HG03439 (cell line): ENCODE results near the gene HAND2.

Source experiments
- ATAC-seq: cut with Tn5 transposase; IDR thresholded peaks from one replicate; pipeline ENCODE4 v1.9.1; 2021; ENCODE audit warnings: mild to moderate bottlenecking, moderate library complexity; ENCODE audit not compliant: unreplicated experiment

HAND2 gene

GRCh38 chr4:173529477-173530325, at the start of gene HAND2:
TSS of gene HAND2 (minus strand) at chr4:173530229. CDS start at chr4:173529289, 940 bp downstream.
- ATAC-seq, result no peak

GRCh38 chr4:173578956-173579355, 48.9 kb upstream of the HAND2 start:
- ATAC-seq, result no peak

GRCh38 chr4:173577963-173578362, 47.9 kb upstream of the HAND2 start:
- ATAC-seq, result no peak

GRCh38 chr4:173575482-173576152, 45.6 kb upstream of the HAND2 start:
- ATAC-seq, result no peak

- ATAC-seq, result no peak
These were observed 43.7 kb upstream of the HAND2 start for GRCh38 chr4:173573725-173574124.

- ATAC-seq, result no peak
These were observed 43.3 kb upstream of the HAND2 start for GRCh38 chr4:173573286-173573685.

- ATAC-seq, result no peak
These were observed 42.6 kb upstream of the HAND2 start for GRCh38 chr4:173572493-173573129.

- no peak for ATAC-seq
These were observed 41.6 kb upstream of the HAND2 start for GRCh38 chr4:173571620-173572019.

GRCh38 chr4:173565281-173565680, 35.3 kb upstream of the HAND2 start:
- no peak for ATAC-seq

GRCh38 chr4:173564461-173564860, 34.4 kb upstream of the HAND2 start:
- no peak for ATAC-seq

GRCh38 chr4:173560896-173561295, 30.9 kb upstream of the HAND2 start:
- no peak for ATAC-seq

GRCh38 chr4:173556398-173557131, 26.5 kb upstream of the HAND2 start:
- no peak for ATAC-seq

- ATAC-seq, result no peak
These were observed 17.9 kb upstream of the HAND2 start for GRCh38 chr4:173547889-173548288.

- ATAC-seq, result no peak
These were observed 16.7 kb upstream of the HAND2 start for GRCh38 chr4:173546776-173547175.

GRCh38 chr4:173545440-173545839, 15.4 kb upstream of the HAND2 start:
- ATAC-seq, result no peak

- no peak for ATAC-seq
These were observed 13.2 kb upstream of the HAND2 start for GRCh38 chr4:173543266-173543665.

- no peak for ATAC-seq
These were observed 10.0 kb upstream of the HAND2 start for GRCh38 chr4:173539986-173540385.

GRCh38 chr4:173538909-173539445, 8.9 kb upstream of the HAND2 start:
- ATAC-seq, result no peak

- no peak for ATAC-seq
These were observed 8.3 kb upstream of the HAND2 start for GRCh38 chr4:173538148-173538908.

- no peak for ATAC-seq
These were observed 7.7 kb upstream of the HAND2 start for GRCh38 chr4:173537613-173538147.
